HK-2 (cell line): ENCODE results near the gene ADIPOR1.

ENCODE experiments used
- DNase-seq: peaks from one replicate; pipeline ENCODE4 v3.0.0-alpha.2; 2018; ENCODE audit not compliant: unreplicated experiment

The ADIPOR1 gene

DNA sequence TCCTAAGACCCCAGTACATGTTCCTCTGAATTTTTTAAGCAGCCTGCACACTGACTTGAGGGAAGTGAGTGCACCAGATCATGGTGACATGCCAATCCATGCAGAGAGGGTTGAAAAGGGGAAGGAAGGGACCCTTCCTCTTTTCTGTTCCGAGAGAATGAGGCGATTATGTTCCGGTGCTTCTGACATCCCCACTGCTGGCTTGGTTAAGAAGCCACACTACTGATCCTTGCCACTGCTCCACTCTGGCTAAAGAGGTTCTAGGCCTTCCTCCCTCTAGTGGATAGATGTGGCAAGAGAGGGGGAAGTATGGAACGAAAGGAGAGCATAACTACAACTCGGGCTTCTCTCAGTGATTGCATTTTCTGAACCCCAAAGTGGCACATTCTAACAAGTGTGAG is 10.8 kb upstream of the ADIPOR1 start:
- DNase-seq = no peak

DNA sequence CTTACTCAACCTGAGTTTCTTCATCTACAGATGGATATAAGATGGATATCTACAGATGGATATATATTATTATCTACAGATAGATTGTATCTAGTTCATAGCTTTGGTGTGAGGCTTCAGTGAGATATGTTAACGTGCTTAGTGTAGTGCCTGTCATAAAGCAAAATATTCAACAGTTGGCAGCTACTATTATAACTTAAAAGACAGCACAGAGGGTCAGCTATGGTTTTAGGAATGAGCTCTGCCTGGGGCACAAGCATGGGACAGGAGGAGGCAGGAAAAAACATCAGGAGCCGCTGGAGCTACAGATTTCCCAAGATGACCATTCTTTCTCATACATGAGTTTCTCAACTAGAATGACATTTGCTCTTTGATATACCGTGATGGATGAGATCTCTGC is 10.2 kb upstream of the ADIPOR1 start:
- no peak for DNase-seq

DNA sequence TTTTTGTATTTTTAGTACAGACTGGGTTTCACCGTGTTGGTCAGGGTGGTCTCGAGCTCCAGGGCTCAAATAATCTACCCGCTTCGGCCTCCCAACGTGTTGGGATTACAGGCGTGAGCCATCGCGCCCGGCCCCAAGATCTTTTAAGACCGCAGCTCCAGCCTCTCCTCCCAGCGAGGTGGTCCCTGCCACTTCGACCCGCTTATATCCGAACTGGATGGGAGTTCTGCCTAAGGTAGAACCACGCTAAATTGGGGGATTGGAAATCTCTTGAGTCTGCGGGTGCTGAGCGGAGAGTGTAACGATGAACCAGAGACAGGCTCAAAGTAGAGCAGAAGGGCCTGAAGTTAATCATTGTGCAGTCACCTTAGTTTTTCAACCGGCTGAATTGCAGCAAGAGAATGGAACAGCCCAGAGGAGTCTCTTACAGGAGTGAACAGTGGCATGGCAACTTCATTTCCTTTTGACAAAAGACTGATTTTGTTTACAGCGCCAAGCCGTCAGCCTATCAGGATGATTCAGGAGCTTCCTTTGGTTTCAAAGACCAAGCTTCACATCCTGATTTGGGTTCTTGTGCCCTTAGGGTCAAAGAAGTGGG is 9.7 kb upstream of the ADIPOR1 start:
- no peak for DNase-seq

DNA sequence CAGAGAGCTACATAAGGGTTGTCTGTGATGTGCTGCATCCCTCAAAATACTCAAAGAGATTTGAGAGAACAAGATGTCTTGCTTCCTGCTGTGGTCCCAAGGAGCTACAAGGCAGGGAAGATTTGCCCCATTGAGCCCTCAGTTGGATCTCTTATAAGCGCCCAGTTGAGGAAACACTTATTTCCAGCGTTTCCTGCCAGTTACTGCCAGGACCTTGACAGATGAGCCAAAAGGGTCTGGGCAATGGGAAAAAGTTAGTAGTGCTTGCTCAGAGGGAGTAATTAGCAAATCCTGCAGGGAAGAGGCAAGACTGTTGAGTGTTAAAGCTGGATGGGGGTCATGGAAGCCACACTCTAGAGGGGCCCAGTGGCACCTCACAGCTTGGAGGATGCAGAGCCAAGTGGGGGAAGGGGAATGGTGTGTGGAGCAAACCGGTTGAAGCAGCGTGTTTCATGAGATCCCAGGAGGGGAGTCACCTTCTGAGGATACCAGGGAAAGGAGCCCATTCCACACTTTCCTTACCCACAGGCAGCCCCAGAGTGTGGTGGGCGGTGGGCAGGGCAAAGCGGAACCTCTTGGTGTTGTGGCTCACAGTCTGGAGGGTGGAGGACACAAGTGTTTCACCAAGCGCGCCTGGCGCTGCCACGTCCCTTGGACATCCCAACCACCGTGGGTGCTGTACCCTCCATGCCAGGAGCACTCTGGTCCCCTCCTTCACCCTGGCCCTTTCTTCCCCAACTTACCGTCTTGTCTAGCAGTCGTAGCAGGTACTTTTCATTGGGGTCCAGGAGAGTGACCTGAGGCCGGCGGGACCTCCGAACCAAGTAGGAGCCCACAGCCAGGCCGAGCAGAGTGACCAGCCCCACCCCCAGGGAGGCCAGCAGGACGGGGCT is 8.1 kb upstream of the ADIPOR1 start:
- DNase-seq = no peak

DNA sequence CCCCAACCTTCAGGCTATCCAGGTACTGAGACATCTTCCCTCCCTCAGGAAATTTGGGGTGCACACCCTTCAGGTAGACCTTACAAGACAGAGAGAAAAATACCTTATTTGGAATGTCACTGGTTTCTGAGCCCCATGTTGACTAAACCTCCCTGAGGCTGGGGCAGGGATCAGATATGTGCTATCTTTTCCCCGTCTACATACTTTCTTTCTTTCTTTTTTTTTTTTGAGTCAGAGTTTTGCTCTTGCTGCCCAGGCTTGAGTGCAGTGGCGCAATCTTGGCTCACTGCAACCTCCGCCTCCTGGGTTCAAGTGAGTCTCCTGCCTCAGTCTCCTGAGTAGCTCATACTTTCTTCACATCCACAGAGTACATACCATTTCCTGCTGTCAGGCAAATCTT is 7.3 kb upstream of the ADIPOR1 start:
- DNase-seq = no peak

DNA sequence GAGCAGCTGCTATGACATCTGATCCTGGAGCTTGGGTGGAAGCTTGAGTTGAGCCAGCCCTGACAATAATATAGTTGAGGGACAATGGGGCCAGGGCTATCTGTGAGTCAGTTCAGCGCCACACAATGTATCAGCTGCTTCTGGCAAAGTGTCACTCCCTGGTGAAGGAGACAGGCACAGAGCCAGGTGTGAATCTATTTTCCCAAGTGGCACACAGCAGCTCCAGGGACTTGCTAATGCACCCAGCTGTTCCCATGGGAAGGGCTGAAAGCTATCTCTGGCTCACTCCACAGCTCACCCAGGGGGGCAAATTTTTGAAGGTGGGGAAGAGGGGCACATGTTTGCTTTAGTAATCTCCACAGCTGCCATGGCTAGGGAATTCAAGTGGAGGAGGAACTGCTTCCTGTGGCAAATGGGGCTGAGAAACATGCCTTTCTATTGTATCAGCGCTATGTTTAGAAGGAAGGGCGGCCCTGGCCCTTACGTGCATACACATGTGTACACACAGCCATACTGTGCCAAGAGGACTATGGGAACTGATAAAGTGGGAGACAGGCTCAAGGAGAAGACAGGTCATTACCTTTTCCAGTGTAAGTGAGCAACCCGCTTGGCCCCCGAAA is 6.8 kb upstream of the ADIPOR1 start:
- no peak for DNase-seq

DNA sequence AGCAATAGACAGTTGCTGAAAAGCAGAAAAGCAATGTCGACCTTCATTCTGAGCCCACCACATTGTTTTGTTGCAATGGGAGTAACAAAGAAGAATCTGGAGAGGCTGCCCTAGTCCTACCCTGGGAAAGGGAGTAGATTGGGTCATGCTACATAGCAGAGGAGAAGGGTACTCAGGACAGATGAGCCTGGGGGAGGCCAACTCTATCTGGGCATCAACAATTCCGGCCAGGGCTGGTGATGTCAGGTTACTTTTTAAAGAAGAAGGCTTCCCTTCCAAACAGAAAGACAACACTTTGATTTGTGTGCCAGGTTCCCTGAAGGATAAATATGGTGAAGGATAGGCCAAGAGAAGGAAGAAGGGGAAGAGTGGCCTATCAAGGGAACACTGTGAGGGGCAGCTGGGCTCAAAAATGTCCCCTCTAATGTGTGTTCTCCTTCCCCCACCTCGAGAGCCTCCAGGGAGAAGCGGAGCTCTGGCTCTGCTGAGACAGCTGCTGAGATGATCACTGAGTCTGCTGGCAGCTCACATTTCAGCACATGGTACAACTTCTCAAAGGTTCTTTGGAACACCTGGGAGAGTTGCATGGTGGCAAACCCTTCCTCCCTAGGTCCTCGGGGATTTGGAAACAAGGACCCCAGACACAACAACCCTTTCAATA is 3.2 kb upstream of the ADIPOR1 start:
- no peak for DNase-seq

DNA sequence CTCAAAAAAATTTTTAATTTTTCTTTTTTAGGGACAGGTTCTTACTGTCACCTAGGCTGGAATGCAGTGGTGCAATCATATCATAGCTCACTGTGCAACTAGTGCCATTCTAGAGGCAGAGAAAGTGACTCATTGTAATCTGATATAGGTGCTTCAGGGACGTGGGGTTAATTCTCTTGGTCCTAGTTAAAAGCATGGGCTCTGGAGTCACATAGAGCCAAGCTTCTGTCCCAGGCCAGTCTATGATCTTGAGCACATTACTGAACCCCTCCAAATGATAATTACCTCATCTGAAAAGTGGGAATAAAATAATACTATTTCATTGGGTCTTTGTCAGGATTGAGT is 1.1 kb upstream of the ADIPOR1 start:
- no peak for DNase-seq

DNA sequence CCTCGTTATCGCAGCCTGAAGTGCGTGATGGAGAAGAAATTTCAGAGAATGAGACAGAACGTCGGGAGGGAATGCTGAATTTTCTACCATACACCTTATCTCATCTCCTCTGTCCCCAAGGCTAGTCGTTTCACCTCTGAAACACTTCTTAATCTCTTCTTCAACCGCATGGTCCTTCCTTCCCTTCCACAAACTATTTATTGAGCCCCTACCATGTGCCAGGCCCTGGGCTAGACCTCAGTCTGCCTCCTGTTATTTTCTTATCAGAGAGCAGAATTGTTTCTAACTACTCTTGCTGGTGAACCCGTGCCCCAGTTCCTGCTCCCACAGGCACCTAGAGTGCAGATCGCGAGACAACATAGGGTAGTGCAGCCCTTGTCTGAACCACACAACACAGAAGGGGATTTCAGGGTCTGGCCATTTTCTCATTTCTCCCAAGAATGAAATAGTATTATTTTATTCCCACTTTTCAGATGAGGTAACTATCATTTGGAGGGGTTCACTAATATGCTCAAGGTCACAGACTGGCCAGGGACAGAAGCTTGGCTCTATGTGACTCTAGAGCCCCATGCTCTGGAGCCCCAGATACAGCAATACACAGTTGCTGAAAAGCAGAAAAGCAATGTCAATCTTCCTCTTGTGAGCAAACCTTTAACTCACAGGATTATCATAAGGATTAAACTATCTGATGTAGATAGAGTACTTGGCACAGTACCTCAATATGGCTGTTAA is 598 bp upstream of the ADIPOR1 start:
- DNase-seq = no peak

DNA sequence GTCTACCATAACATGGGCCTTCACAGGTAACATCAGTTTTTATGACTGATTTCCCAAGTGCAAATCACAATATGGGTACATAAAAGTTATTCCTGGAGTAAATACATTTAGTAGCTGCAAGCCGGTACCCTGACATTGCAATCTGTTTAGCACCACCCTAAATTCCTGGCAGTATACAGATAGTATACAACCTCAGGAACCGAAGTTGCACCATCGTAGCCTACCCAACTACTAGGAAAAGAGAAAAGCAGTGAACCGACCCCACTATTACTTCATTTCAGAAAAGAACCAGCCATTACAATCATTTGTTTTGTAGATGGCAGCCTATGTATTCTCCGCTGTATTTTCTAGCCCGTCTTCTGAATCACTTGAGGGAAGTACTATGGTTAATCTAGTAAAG is 1.1 kb downstream of the ADIPOR1 start:
- DNase-seq = no peak

DNA sequence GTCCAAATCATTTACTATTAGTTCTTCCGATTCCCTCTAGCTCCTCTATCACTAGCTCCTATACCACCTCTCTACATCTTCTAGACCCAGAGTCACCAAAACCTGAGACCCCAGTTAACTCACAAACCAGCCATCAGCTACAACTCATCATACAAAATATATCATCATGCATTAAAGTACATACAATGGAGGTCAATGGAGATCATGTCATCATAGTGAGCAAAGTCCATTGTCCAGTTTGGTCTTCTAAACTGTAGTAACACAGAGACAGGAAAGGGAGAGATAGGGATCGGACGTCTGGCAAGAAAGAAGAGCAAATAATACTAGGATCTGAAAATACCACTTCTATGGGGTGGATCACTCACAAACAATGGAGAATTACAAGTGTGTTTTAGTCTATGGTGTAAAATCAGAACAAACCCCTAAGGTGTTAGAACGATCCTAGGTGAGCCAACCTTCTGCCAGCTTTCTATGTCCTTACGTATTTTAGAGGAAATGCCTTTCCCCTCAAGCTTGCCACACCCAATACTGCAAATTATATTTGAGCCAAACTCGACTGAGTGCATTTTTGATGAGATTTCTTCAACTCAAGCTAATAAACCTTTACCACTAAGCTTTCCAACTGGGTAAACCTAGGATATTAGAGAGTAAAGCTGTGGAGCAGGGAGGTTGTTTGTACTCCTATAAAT is 3.9 kb downstream of the ADIPOR1 start:
- no peak for DNase-seq

DNA sequence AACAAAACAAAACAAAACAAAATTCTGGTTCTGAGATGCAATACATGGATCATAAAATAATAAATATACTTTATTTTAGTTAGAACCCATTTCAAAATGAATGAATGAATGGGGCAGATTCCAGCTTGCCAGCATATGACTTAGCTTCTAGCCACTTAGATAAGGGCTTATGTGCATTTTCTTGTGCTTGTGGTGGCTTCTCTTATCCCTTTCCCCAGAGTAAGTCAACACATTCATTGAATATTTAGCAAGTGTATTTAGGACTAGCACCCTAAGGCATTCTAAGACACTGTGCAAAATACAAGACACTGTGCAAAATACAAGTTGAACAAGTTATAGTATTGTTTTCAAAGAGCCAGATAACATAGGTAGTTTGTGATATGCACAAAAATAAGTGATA is 4.7 kb downstream of the ADIPOR1 start:
- no peak for DNase-seq

DNA sequence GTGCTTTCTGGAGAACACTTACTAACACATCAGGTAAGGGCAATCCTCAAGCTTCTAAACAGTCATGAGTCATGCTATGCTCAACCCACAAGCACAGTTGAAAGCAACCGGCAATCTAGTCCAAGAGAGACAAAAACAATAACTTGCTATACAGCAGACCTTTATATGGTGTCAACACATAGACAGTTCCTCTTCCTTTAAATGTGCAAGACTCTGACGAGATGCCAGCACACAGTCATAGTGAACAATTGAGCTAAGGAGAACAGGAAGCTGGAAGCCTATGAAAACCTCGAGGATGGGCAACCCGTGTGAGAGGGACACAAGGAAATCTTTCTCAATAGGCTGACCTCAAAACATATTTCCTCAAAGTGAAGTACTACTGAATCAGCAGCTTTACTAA is 5.3 kb downstream of the ADIPOR1 start:
- no peak for DNase-seq

DNA sequence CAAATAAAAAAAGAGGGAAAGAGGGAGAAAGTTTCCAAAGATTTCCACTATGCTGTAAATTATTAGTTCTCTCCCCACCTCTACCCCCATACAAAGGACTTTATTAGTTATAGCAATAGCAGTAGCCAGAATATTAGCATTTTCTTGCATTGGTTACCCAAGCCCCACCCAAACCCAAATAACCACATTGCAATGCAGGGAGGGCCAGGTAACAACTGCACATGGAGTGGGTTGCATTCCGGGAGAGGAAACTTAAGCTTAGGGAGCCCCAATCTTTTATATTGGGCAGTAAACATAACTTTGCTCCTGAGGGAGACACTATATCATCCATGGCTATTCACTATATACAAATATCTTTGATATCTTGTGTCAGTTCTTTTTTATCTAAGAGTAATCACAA is 6.0 kb downstream of the ADIPOR1 start:
- no peak for DNase-seq

DNA sequence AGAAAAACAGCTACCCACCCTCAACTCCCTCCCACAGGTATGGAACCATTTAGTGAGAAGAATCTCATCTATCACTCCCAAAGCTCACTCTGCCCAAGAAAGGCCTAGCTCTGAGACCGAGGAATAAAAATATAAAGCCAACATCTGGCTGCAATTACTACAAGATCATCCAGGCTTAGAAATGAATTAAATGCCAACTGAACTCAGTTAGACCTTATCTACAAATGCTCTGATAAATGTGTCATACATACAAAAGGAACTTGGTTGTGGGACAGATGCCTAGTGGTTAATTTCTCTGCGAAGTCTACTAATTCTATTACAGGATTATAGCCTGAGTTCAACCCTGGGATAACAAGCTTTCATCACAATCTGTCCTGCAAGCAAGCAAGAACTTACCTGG is 6.7 kb downstream of the ADIPOR1 start:
- DNase-seq = no peak

DNA sequence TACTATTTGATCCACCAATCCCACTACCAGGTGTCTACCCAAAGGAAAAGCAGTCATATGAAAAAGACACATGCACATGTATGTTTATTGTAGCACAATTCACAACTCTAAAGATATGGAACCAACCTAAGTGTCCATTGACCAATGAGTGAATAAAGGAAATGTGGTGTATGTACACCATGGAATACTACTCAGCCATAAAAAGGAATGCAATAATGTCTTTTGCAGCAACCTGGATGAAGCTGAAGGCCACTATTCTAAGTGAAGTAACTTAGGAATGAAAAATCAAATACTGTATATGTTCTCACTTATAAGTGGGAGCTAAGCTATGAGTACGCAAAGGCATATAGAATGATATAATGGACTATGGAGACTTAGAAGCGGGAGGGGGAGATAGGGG is 12.6 kb downstream of the ADIPOR1 start:
- DNase-seq = no peak

DNA sequence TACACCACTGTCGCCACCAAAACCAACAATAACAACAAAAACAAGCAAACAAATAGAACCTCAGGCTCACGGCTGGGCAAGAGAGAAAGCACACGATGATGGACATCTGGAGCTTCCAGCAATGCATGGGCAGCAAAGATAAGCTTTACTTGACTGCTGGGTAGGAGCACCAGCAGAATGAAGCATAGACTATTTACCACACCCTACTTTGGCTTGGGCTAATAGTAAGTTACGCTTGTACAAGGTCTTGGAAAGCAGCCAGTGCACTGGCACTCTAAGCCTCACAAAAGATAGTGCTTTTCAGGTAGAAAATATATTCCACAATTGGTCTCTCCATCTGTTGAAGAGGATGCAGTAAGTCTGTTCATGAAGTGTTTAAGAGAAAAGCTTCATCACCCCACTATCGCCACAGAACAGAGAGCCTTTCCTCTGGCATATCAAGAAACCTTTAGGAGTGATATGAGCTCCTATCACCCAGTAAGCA is 13.6 kb downstream of the ADIPOR1 start:
- no peak for DNase-seq

DNA sequence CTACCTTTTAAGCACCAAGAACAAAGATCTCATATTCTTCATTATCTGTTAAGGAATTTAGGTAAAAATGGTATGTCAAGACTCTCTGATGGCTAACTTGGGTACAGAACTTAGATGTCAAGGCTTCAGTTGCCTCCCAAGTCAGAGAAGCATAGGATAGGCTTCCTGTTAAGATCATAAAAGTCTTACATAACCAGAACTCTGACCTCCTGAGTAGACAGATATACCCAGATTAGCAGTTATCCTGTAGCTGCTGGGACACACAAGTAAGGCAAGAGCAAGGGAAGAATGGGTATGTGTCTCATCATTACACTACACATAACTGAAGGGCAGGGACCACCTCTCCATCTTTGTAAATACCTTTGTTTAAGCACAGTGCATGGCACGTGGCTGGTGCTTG is 15.7 kb downstream of the ADIPOR1 start:
- DNase-seq = no peak

DNA sequence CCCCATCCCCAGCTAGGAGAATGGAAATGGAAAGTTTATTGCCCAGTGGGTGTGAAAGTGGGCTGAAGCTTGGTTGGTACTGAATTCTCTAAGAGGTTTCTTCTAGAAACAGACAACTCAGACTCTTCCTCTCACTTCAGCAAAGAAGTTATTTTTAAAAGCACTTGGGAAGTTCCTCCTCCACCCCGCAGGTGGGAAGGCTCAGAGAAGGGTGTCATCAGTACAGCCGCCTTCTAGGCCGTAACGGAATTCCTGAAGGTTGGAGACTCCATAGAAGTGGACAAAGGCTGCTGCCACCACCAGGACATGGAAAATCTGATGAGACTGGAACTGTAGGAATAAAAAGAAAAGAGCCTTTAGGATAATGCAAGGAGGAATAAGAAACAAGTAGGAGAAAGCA is 16.7 kb downstream of the ADIPOR1 start:
- DNase-seq = no peak

DNA sequence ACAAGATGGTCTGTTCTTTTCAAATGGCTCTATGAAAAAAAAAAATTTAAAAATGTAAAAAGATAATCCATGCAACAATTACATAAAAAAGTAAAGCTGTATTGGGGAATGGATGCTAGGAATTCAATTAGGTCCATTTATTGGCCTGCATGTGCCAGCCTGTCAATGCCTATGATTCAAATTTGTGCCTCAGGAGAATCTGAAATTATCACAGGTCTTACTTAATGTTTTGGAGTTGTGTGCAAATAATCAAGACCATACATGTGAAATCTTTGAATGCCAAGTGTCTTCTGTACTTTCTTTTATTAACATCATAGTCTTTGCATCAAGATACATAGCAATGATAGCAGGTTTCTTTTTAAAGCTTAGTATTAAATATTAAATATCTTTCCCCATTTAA is 17.6 kb downstream of the ADIPOR1 start:
- no peak for DNase-seq

DNA sequence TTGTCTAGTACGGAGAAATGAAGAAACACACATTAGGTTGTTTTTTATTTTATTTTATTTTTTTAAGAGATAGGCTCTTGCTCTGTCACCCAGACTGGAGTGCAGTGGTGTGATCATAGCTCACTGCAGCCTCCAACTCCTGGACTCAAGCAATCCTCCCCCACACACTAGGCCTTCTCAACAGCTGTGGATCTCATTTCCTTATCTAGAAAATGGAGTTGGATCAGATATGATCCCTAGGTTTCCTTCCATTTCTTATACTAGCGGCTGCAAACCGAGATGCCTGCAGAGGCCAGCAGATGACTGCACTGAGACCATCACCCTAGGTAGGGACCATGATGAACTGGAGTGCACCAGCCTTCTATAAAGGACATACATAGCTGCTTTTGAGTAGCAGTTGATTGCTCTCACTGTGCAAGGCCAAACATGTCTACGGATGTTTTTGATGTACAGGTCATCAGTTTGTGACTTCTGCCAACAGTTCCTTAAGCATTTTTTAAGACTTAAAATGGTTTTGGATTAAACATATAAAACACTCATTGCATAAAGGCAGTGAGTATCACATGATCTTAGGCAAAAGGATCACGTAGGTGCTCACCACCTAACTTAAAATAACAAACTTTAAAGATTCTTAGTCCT is 19.7 kb downstream of the ADIPOR1 start:
- no peak for DNase-seq
